ENCODE measurements around the gene PTCRA. TPM values are rescaled to one million over a fixed set of nuclear protein-coding genes. Genes with fewer than 3 reads are reported as not detected.

Gene PTCRA
- total RNA-seq, 6 donors from 2014 or later = 3.3 to 10.7 (median 7.1) TPM; not detected in 2

Other genes starting within 250 kb of the PTCRA start
- gene PRPH2, start 193.5 kb upstream of the PTCRA start, total RNA-seq = 1 to 10 TPM in 2 of 6 donors, under 1 TPM in 3, not detected in 1; 0.59 to 4.2 (median 0.76) TPM
- gene TBCC, start 169.9 kb upstream of the PTCRA start, total RNA-seq = 10 to 100 TPM; 14.3 to 34.7 (median 24.2) TPM
- 10 to 100 TPM; 11.1 to 23.8 (median 14.9) TPM for gene BICRAL, start 134.0 kb upstream of the PTCRA start, total RNA-seq
- gene RPL7L1, start 36.4 kb upstream of the PTCRA start, total RNA-seq = 10 to 100 TPM; 41.7 to 81.5 (median 58.2) TPM
- gene CNPY3, start 13.4 kb downstream of the PTCRA start, total RNA-seq = 10 to 100 TPM; 32.4 to 95.2 (median 50.3) TPM
- gene GNMT, start 44.7 kb downstream of the PTCRA start, total RNA-seq = 10 to 100 TPM in 1 of 6 donors, 1 to 10 TPM in 4, not detected in 1; 1.9 to 10.5 (median 8.5) TPM
- 10 to 100 TPM in 5 of 6 donors, 1 to 10 TPM in 1; 6.5 to 36.7 (median 21.0) TPM for gene PEX6, start 63.1 kb downstream of the PTCRA start, total RNA-seq
- gene PPP2R5D, start 68.5 kb downstream of the PTCRA start, total RNA-seq = 10 to 100 TPM; 22.8 to 45.1 (median 27.3) TPM
- gene MEA1, start 97.9 kb downstream of the PTCRA start, total RNA-seq = 10 to 100 TPM; 32.1 to 52.6 (median 43.0) TPM
- gene KLHDC3, start 98.2 kb downstream of the PTCRA start, total RNA-seq = 10 to 100 TPM; 36.7 to 74.0 (median 59.3) TPM
- gene RRP36, start 105.6 kb downstream of the PTCRA start, total RNA-seq = 10 to 100 TPM; 32.0 to 77.2 (median 45.9) TPM
- 10 to 100 TPM; 16.0 to 35.6 (median 20.4) TPM for gene CUL7, start 137.8 kb downstream of the PTCRA start, total RNA-seq
- gene MRPL2, start 143.4 kb downstream of the PTCRA start, total RNA-seq = 10 to 100 TPM; 17.2 to 58.2 (median 30.7) TPM
- 100 to 1,000 TPM in 1 of 6 donors, 10 to 100 TPM in 5; 31.2 to 155 (median 37.7) TPM for gene KLC4, start 143.6 kb downstream of the PTCRA start, total RNA-seq
- 100 to 1,000 TPM in 2 of 6 donors, 10 to 100 TPM in 4; 68.6 to 180 (median 89.4) TPM for gene PTK7, start 160.3 kb downstream of the PTCRA start, total RNA-seq